ENCODE results near the gene SOX18. TPM values are rescaled to one million over a fixed set of nuclear protein-coding genes. Genes with fewer than 3 reads are reported as not detected.

Gene SOX18
- total and polyA plus RNA-seq, 8 donors, result 0.58 to 26.6 (median 8.7) TPM

- Histone ChIP-seq H3K4me3 (peak overlapping the region; percentile 48 to 67 (median 54)), H3K27ac (peak overlapping the region in 4 of 5 donors; percentile 54 to 63 (median 59)), H3K27me3 (peaks cover 0 to 90% (median 64%) of the 10 kb centered on the region in 3 donors), H3K9me3 (no peaks in the 10 kb centered on the region), H3K4me1 (peaks cover 32 to 59% (median 54%) of the 10 kb centered on the region in 4 donors), H3K36me3 (peaks cover 0 to 12% (median 12%) of the 10 kb centered on the region in 4 donors)
- WGBS, 5 donors, result 8 to 16% (median 14%) methylated on average over 14 to 17 of the region's 17 CpGs
- intact Hi-C loops (cut with DNase I; ENCODE audit: low total_unique reads), result no loop called here
- TF ChIP-seq EP300 (IDR thresholded peaks at IDR 0.05) (no peak), POLR2A (IDR thresholded peaks at IDR 0.05) (no peak), POLR2AphosphoS5 (IDR thresholded peaks at IDR 0.05) (no peak), CTCF (IDR thresholded peaks at IDR 0.05) (no peak)
- no peak for DNase-seq
These were observed 9.9 kb downstream of the SOX18 start for GRCh38 chr20:64039293-64040160.

GRCh38 chr20:64038565-64039292 is 10.7 kb downstream of the SOX18 start:
- intact Hi-C loops (cut with DNase I; ENCODE audit: low total_unique reads), result no loop called here
- H3K4me1 ChIP-seq, result peaks cover 32 to 60% (median 55%) of the 10 kb centered on the region in 4 donors
- H3K9me3 ChIP-seq, result no peaks in the 10 kb centered on the region
- peak overlapping the region; percentile 23 to 63 (median 57) for H3K27ac ChIP-seq
- H3K4me3 ChIP-seq, result peak overlapping the region; percentile 48 to 67 (median 54)
- peaks cover 0 to 20% (median 19%) of the 10 kb centered on the region in 4 donors for H3K36me3 ChIP-seq
- TF ChIP-seq POLR2A (IDR thresholded peaks at IDR 0.05) (no peak), CTCF (IDR thresholded peaks at IDR 0.05) (peak in 5 of 7 experiments; percentile 44 to 79 (median 72)), POLR2AphosphoS5 (IDR thresholded peaks at IDR 0.05) (peak in 1 of 3 donors; percentile 3)
- peaks cover 0 to 84% (median 64%) of the 10 kb centered on the region in 3 donors for H3K27me3 ChIP-seq
- WGBS, 5 donors, result 0 to 1% (median 0%) methylated on average over 3 to 91 of the region's 91 CpGs
- DNase-seq, result peak; percentile 78 to 93

GRCh38 chr20:64038224-64038564 is 11.2 kb downstream of the SOX18 start:
- Histone ChIP-seq H3K27me3 (peaks cover 0 to 78% (median 64%) of the 10 kb centered on the region in 3 donors), H3K27ac (peak overlapping the region; percentile 23 to 63 (median 57)), H3K4me1 (peaks cover 32 to 60% (median 55%) of the 10 kb centered on the region in 4 donors), H3K36me3 (peaks cover under 1 to 25% (median 25%) of the 10 kb centered on the region in 4 donors), H3K9me3 (no peaks in the 10 kb centered on the region), H3K4me3 (peak overlapping the region; percentile 48 to 67 (median 54))
- 1 to 3% (median 1%) methylated on average over 24 to 30 of the region's 30 CpGs for WGBS, 5 donors
- DNase-seq, result peak in 1 of 2 donors; percentile 69
- no peak for TF ChIP-seq EP300 (IDR thresholded peaks at IDR 0.05)
- no peak for TF ChIP-seq POLR2A (IDR thresholded peaks at IDR 0.05)
- no peak for TF ChIP-seq CTCF (IDR thresholded peaks at IDR 0.05)
- TF ChIP-seq POLR2AphosphoS5 (IDR thresholded peaks at IDR 0.05), result no peak
- intact Hi-C loops (cut with DNase I; ENCODE audit: low total_unique reads), result no loop called here

GRCh38 chr20:64037498-64038213 is 11.8 kb downstream of the SOX18 start:
- WGBS, 5 donors, result 7 to 11% (median 8%) methylated on average over 24 to 36 of the region's 36 CpGs

More at GRCh38 chr20:64037498-64038213, 11.8 kb downstream of the SOX18 start:
- Histone ChIP-seq H3K27me3 (peaks cover 0 to 73% (median 64%) of the 10 kb centered on the region in 3 donors), H3K9me3 (no peaks in the 10 kb centered on the region), H3K4me3 (peak overlapping the region; percentile 48 to 67 (median 54)), H3K27ac (peak overlapping the region in 1 of 5 donors; percentile 61), H3K36me3 (peaks cover 6 to 31% (median 30%) of the 10 kb centered on the region in 4 donors), H3K4me1 (peaks cover 32 to 60% (median 55%) of the 10 kb centered on the region in 4 donors)
- DNase-seq, result no peak
- intact Hi-C loops (cut with DNase I; ENCODE audit: low total_unique reads), result no loop called here
- no peak for TF ChIP-seq CTCF (IDR thresholded peaks at IDR 0.05)
- TF ChIP-seq POLR2A (IDR thresholded peaks at IDR 0.05), result no peak
- no peak for TF ChIP-seq EP300 (IDR thresholded peaks at IDR 0.05)
- TF ChIP-seq POLR2AphosphoS5 (IDR thresholded peaks at IDR 0.05), result no peak
